Measurements from ENCODE around the gene GRIP2.

GRIP2 gene

DNA sequence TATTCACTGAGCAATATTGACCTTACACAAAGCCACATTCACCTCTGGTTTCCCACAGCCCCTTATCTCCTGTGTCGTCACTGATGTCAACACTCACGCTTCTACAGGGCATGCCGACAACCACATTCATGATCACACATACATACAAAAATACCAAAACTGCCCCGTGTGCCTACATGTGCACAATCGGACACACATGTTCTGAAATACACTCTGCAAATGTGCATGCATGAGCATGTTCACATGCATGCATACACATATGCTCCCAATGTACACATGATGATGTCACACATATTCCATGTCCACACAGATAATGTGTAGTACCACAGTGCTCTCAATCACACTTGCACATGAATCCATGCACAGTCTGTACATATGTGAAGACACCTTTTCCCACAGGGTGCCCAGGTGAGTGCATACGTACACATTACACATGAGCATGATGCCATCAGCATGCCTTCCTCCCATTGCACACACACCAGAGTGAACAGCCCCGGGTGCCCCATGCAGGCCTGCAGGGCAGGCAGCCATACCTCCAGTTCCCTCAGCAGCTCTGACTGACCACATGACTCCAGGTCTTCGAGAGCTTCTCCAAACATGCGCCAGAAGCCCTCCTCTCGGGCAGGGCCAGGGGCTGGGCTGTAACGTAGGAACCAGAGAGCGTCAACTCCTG lies 37.0 kb downstream of the GRIP2 start:
- TF ChIP-seq CTCF (IDR thresholded peaks at IDR 0.05; ENCODE audit: low read depth, low read length, missing control alignments), result no peak
- DNase-seq (ENCODE audit: extremely low read depth, low read depth), result no peak
- no peak overlapping the region for H3K4me3 ChIP-seq (replicated peaks; ENCODE audit: low read depth, low read length)

DNA sequence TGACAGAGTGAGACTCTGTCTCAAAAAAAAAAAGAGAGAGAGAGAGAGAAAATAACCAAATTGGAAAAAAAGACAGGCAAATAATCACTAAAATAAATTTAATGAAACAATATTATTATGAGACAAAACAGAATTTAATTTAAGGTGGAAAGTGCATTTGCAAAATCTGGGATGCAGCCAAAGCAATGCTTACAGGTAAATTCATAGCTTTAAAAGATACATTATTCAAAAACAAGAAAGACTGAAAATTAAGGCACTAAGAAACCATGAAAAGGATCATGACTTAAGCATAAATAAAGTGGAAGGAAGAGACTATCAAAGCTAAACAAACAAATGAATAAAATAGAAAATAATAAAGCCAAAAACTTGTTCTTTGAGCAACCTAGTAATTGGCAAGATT lies 37.7 kb downstream of the GRIP2 start:
- no peak overlapping the region for H3K4me3 ChIP-seq (replicated peaks; ENCODE audit: low read depth, low read length)
- DNase-seq (ENCODE audit: extremely low read depth, low read depth), result no peak
- no peak for TF ChIP-seq CTCF (IDR thresholded peaks at IDR 0.05; ENCODE audit: low read depth, low read length, missing control alignments)

- peak; percentile 14 for TF ChIP-seq CTCF (IDR thresholded peaks at IDR 0.05; ENCODE audit: low read depth, low read length, missing control alignments)
- no peak for DNase-seq (ENCODE audit: extremely low read depth, low read depth)
- no peak overlapping the region for H3K4me3 ChIP-seq (replicated peaks; ENCODE audit: low read depth, low read length)
These were observed 42.8 kb downstream of the GRIP2 start for GRCh38 chr3:14497321-14497720.

- H3K4me3 ChIP-seq (replicated peaks; ENCODE audit: low read depth, low read length), result no peak overlapping the region
- TF ChIP-seq CTCF (IDR thresholded peaks at IDR 0.05; ENCODE audit: low read depth, low read length, missing control alignments), result no peak
- DNase-seq (ENCODE audit: extremely low read depth, low read depth), result no peak
These were observed 43.8 kb downstream of the GRIP2 start for GRCh38 chr3:14496351-14496750.

GRCh38 chr3:14494973-14495300 lies 45.2 kb downstream of the GRIP2 start:
- no peak for TF ChIP-seq CTCF (IDR thresholded peaks at IDR 0.05; ENCODE audit: low read depth, low read length, missing control alignments)
- DNase-seq (ENCODE audit: extremely low read depth, low read depth), result no peak

DNA sequence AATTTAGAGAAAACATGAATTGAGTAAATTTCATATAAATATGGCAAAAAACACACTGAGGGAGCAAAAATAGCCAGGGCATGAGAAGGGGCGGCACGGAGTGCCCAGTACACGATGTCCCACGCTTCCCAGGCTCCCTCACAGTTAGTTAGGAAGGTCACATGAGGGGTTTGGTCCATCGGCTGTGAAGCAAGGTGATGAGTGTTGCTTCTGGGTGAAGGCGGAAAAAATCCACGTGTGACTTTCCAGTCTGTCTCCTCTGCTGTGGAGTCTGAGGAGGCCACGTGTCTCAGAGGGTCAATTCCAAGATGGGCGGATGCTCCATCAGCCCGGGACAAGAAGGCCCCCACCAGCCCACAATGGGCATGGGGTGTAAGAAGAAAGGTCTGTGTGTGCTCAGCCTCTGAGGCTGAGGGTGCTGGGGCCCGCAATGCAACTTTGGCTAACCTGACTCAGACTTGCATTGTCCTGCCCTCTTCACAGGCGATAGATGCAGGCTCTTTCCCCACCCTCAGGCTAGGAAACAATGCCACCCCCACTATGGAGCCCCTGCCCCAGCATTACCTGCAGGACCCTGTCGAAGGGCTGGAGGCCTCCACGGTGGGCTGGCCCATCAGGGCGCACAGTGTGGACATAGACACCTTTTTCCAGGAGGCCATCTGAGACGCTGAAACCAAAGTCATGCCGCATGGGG lies 45.7 kb downstream of the GRIP2 start:
- DNase-seq (ENCODE audit: extremely low read depth, low read depth), result no peak
- TF ChIP-seq CTCF (IDR thresholded peaks at IDR 0.05; ENCODE audit: low read depth, low read length, missing control alignments), result no peak
- H3K4me3 ChIP-seq (replicated peaks; ENCODE audit: low read depth, low read length), result no peak overlapping the region

More at GRCh38 chr3:14494973-14495300, 45.2 kb downstream of the GRIP2 start:
- no peak overlapping the region for H3K4me3 ChIP-seq (replicated peaks; ENCODE audit: low read depth, low read length)

Data from HFF-Myc (cell line).